ENCODE results near the gene TRIM37.

TRIM37 gene

GRCh38 chr17:59154292-59154720 is 47.6 kb upstream of the TRIM37 start:
- DNase-seq (ENCODE audit: low read depth in 1 of 2, low spot score in 1 of 2): peak; percentile 32 to 37
- H3K27me3 ChIP-seq (ENCODE audit: insufficient read depth, poor library complexity, severe bottlenecking): no peaks in the 10 kb centered on the region
- peak overlapping the region; percentile 84 for H3K4me3 ChIP-seq (replicated peaks; ENCODE audit: insufficient read depth, low read length)
- peak overlapping the region; percentile 79 for H3K27ac ChIP-seq (replicated peaks)
- no peak for TF ChIP-seq CTCF (IDR thresholded peaks at IDR 0.05; ENCODE audit: insufficient read depth, low read length)
- TF ChIP-seq SPI1 (IDR thresholded peaks at IDR 0.05; ENCODE audit: borderline replicate concordance, low read depth): 0 out of 2 replicates have a peak, but pooled peaks have one; percentile 15

- no peak for TF ChIP-seq SPI1 (IDR thresholded peaks at IDR 0.05; ENCODE audit: borderline replicate concordance, low read depth)
- TF ChIP-seq REST (IDR thresholded peaks at IDR 0.05; ENCODE audit: insufficient replicate concordance, low read depth): no peak
- TF ChIP-seq GABPA (IDR thresholded peaks at IDR 0.05; ENCODE audit: low read depth): no peak
- no peak for TF ChIP-seq CTCF (IDR thresholded peaks at IDR 0.05; ENCODE audit: insufficient read depth, low read length)
- TF ChIP-seq POLR2AphosphoS5 (IDR thresholded peaks at IDR 0.05; ENCODE audit: low read depth): no peak
- no peak overlapping the region; the same call in 1 of the 2 replicates for H3K4me3 ChIP-seq (replicated peaks; ENCODE audit: insufficient read depth, low read length)
- DNase-seq (ENCODE audit: low read depth in 1 of 2, low spot score in 1 of 2): no peak
- no peak overlapping the region for H3K27ac ChIP-seq (replicated peaks)
- H3K27me3 ChIP-seq (ENCODE audit: insufficient read depth, poor library complexity, severe bottlenecking): no peaks in the 10 kb centered on the region
These were observed 46.2 kb upstream of the TRIM37 start for GRCh38 chr17:59152925-59153324.

GRCh38 chr17:59151591-59151990 is 44.9 kb upstream of the TRIM37 start:
- DNase-seq (ENCODE audit: low read depth in 1 of 2, low spot score in 1 of 2): no peak
- Histone ChIP-seq H3K27me3 (ENCODE audit: insufficient read depth, poor library complexity, severe bottlenecking) (no peaks in the 10 kb centered on the region), H3K27ac (replicated peaks) (no peak overlapping the region), H3K4me3 (replicated peaks; ENCODE audit: insufficient read depth, low read length) (no peak overlapping the region)
- TF ChIP-seq CTCF (IDR thresholded peaks at IDR 0.05; ENCODE audit: insufficient read depth, low read length) (no peak), GABPA (IDR thresholded peaks at IDR 0.05; ENCODE audit: low read depth) (no peak), SPI1 (IDR thresholded peaks at IDR 0.05; ENCODE audit: borderline replicate concordance, low read depth) (no peak), REST (IDR thresholded peaks at IDR 0.05; ENCODE audit: insufficient replicate concordance, low read depth) (no peak), POLR2AphosphoS5 (IDR thresholded peaks at IDR 0.05; ENCODE audit: low read depth) (no peak)

- Histone ChIP-seq H3K27me3 (ENCODE audit: insufficient read depth, poor library complexity, severe bottlenecking) (no peaks in the 10 kb centered on the region), H3K4me3 (replicated peaks; ENCODE audit: insufficient read depth, low read length) (no peak overlapping the region), H3K27ac (replicated peaks) (no peak overlapping the region)
- no peak for TF ChIP-seq SPI1 (IDR thresholded peaks at IDR 0.05; ENCODE audit: borderline replicate concordance, low read depth)
- no peak for TF ChIP-seq GABPA (IDR thresholded peaks at IDR 0.05; ENCODE audit: low read depth)
- no peak for TF ChIP-seq REST (IDR thresholded peaks at IDR 0.05; ENCODE audit: insufficient replicate concordance, low read depth)
- TF ChIP-seq CTCF (IDR thresholded peaks at IDR 0.05; ENCODE audit: insufficient read depth, low read length): no peak
- no peak for TF ChIP-seq POLR2AphosphoS5 (IDR thresholded peaks at IDR 0.05; ENCODE audit: low read depth)
- DNase-seq (ENCODE audit: low read depth in 1 of 2, low spot score in 1 of 2): no peak
These were observed 44.3 kb upstream of the TRIM37 start for GRCh38 chr17:59151006-59151405.

All from HL-60 (cell line).